Measurements from ENCODE around the gene AMPH. TPM values are rescaled to one million over a fixed set of nuclear protein-coding genes. Genes with fewer than 3 reads are reported as not detected.

AMPH gene
- total RNA-seq, 6 donors from 2014 or later, result 0.61 to 25.1 (median 2.5) TPM

DNA sequence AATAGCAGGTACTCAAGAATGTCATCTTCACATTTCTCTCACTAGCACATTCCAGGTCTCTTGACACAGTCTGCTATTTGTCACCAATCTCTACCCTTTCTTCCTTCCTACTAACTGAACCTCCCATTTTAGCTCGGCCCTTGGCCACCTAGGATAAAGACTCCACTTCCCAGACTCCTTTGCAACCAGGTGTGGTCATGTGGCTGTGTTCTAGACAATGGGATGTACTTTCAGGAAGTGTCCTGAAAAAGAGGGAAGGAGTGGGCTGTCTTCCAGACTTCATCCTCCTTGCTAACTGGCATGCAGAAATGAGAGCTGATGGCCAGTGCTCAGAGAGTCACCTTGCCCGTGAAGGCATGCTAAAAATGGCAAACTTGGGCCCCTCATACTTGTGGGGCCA is 139.2 kb downstream of the AMPH start:
- no peak overlapping the region for H3K4me3 ChIP-seq
- H3K9me3 ChIP-seq, result no peaks in the 10 kb centered on the region
- no peak overlapping the region for H3K27ac ChIP-seq
- H3K36me3 ChIP-seq, result no peaks in the 10 kb centered on the region
- no peaks in the 10 kb centered on the region for H3K4me1 ChIP-seq
- TF ChIP-seq, protein P1, sequence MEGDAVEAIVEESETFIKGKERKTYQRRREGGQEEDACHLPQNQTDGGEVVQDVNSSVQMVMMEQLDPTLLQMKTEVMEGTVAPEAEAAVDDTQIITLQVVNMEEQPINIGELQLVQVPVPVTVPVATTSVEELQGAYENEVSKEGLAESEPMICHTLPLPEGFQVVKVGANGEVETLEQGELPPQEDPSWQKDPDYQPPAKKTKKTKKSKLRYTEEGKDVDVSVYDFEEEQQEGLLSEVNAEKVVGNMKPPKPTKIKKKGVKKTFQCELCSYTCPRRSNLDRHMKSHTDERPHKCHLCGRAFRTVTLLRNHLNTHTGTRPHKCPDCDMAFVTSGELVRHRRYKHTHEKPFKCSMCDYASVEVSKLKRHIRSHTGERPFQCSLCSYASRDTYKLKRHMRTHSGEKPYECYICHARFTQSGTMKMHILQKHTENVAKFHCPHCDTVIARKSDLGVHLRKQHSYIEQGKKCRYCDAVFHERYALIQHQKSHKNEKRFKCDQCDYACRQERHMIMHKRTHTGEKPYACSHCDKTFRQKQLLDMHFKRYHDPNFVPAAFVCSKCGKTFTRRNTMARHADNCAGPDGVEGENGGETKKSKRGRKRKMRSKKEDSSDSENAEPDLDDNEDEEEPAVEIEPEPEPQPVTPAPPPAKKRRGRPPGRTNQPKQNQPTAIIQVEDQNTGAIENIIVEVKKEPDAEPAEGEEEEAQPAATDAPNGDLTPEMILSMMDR (IDR thresholded peaks at IDR 0.05), result no peak
- TF ChIP-seq POLR2A (IDR thresholded peaks at IDR 0.05), result no peak
- TF ChIP-seq POLR2AphosphoS5 (IDR thresholded peaks at IDR 0.05), result no peak
- TF ChIP-seq EP300 (IDR thresholded peaks at IDR 0.05), result no peak
- ATAC-seq (ENCODE audit: low FRiP score in 2 of 2) (no peak), DNase-seq (no peak)
- no peaks in the 10 kb centered on the region for H3K27me3 ChIP-seq
- WGBS, 2 donors, result 54 to 60% methylated on average over 2 of the region's 2 CpGs

DNA sequence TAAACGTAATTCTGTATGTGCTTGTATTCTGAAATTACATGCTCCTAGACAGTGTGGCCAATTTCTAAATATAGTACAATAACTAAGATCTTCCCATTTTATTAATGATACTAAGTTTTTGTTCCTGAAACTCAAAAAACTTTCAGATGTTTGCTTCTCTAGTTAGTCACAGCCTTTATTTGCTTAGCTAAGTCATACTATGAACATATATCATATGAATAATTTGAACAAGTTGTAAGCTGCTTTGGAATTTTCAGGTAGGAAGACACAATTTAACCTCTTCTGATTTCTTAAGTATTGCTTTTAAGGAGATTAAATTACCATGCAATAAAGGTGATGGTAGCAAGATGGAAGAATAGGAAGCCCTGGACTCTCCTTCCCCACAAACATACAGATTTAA is 148.7 kb downstream of the AMPH start:
- Histone ChIP-seq H3K4me1 (no peaks in the 10 kb centered on the region), H3K27me3 (no peaks in the 10 kb centered on the region), H3K4me3 (no peak overlapping the region), H3K27ac (no peak overlapping the region), H3K36me3 (no peaks in the 10 kb centered on the region), H3K9me3 (peaks cover 0 to 11% (median 2%) of the 10 kb centered on the region in 4 donors)
- WGBS, 2 donors, result 88 to 90% methylated on average over 1 of the region's 1 CpG
- no peak for DNase-seq
- TF ChIP-seq POLR2AphosphoS5 (IDR thresholded peaks at IDR 0.05) (no peak), EP300 (IDR thresholded peaks at IDR 0.05) (no peak), POLR2A (IDR thresholded peaks at IDR 0.05) (no peak)
- TF ChIP-seq, protein P1 (IDR thresholded peaks at IDR 0.05), result no peak
- no peak for ATAC-seq (ENCODE audit: low FRiP score in 2 of 2)

DNA sequence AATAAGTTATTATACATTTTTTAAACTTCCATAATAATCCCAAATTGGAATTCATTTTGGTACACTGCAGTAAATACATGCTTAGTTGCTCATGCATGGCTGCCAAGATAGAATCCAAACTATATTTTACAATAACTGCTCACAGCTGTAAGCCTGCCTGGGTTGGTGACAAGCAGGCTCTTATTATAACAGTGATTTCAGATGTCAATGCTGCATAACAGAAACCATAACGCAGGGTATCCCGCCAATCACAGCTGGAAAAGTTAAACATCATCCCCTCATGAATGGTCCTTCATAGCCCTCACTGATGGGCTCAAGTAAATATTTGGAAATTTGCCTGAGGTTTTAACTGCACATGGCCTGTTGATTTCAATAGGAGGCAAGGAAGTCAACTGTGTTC is 149.8 kb downstream of the AMPH start:
- 61 to 84% methylated on average over 2 of the region's 2 CpGs for WGBS, 2 donors
- no peak for ATAC-seq (ENCODE audit: low FRiP score in 2 of 2)
- Histone ChIP-seq H3K27ac (no peak overlapping the region), H3K9me3 (peaks cover 0 to 11% (median 2%) of the 10 kb centered on the region in 4 donors), H3K27me3 (no peaks in the 10 kb centered on the region), H3K36me3 (no peaks in the 10 kb centered on the region), H3K4me1 (no peaks in the 10 kb centered on the region), H3K4me3 (no peak overlapping the region)
- no peak for TF ChIP-seq POLR2AphosphoS5 (IDR thresholded peaks at IDR 0.05)
- TF ChIP-seq, protein P1 (IDR thresholded peaks at IDR 0.05), result no peak
- no peak for TF ChIP-seq POLR2A (IDR thresholded peaks at IDR 0.05)
- TF ChIP-seq EP300 (IDR thresholded peaks at IDR 0.05), result no peak
- DNase-seq, result no peak

DNA sequence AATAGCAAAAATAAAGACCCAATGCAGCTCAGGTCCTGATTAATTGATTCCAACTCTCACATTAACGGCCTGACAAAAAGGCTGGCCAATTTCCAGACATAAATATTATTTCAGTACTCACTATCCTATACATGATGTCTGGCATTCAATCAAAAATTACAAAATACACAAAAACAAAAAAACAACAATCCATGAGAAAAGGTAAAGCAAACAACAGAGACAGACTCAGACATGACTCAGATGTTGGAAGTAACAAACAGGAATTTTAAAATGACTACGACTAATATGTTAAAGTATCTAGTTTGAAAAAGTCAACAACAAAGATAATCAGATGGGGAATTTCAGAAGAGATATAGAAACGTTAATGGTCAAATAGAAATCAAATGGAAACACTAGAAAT is 152.8 kb downstream of the AMPH start:
- WGBS, 2 donors, result 53 to 62% methylated on average over 3 of the region's 3 CpGs
- no peaks in the 10 kb centered on the region for H3K4me1 ChIP-seq
- H3K4me3 ChIP-seq, result no peak overlapping the region
- no peaks in the 10 kb centered on the region for H3K36me3 ChIP-seq
- TF ChIP-seq POLR2A (IDR thresholded peaks at IDR 0.05) (no peak), EP300 (IDR thresholded peaks at IDR 0.05) (no peak), POLR2AphosphoS5 (IDR thresholded peaks at IDR 0.05) (no peak)
- TF ChIP-seq, protein P1 (IDR thresholded peaks at IDR 0.05), result no peak
- no peak overlapping the region for H3K27ac ChIP-seq
- no peaks in the 10 kb centered on the region for H3K27me3 ChIP-seq
- peaks cover 0 to 4% (median 0%) of the 10 kb centered on the region in 4 donors for H3K9me3 ChIP-seq
- DNase-seq, result no peak
- ATAC-seq (ENCODE audit: low FRiP score in 2 of 2), result no peak

DNA sequence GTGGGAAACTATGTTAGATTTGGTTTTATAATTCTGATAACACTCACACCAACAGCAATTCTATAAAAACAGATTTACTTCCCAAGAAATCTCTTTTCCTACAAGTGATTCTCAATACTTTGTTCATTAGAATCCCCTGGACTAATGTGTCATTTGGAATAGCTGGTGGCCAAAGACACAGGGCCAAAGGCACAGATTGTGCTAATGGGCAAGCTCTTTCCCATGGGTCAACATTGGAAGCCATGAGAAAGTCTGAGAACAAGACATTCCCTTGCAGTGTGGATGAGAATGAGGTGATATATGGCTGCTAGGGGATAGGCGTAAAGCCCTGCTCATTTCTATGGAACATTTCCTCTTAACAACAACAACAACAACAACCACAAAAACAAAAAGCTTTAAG is 153.8 kb downstream of the AMPH start:
- no peaks in the 10 kb centered on the region for H3K27me3 ChIP-seq
- TF ChIP-seq EP300 (IDR thresholded peaks at IDR 0.05) (no peak), POLR2A (IDR thresholded peaks at IDR 0.05) (no peak), POLR2AphosphoS5 (IDR thresholded peaks at IDR 0.05) (no peak)
- TF ChIP-seq, protein P1 (IDR thresholded peaks at IDR 0.05), result no peak
- no peaks in the 10 kb centered on the region for H3K4me1 ChIP-seq
- no peaks in the 10 kb centered on the region for H3K9me3 ChIP-seq
- H3K27ac ChIP-seq, result no peak overlapping the region
- no peak overlapping the region for H3K4me3 ChIP-seq
- DNase-seq, result no peak
- 92 to 100% methylated on average over 1 of the region's 1 CpG for WGBS, 2 donors
- no peaks in the 10 kb centered on the region for H3K36me3 ChIP-seq
- peak in 1 of 2 donors; percentile 36 for ATAC-seq (ENCODE audit: low FRiP score in 2 of 2)

Measured in upper lobe of left lung (tissue), 6 donors.